HepG2 (cell line): ENCODE measurements around the gene HMCN2. TPM values are rescaled to one million over a fixed set of nuclear protein-coding genes. Genes with fewer than 3 reads are reported as not detected.

Experiments used
- ATAC-seq: fragments of 200-7000 bp; cut with Tn5 transposase; 3 replicates; pipeline ENCODE4 v1.9.1; 2020; ENCODE audit warnings: mild to moderate bottlenecking, moderate library complexity
- BruUV-seq: library from RNA; stranded (reverse); fragments of 400-500 nt; replicated peaks from 2 replicates; lab custom pipeline; 2021; lab: Mats Ljungman, UMichigan
- CTCF ChIA-PET: fragments of 300-600 bp; formaldehyde crosslinking; extraction: SDS; loops from one replicate; lab custom pipeline; 2021; ENCODE audit warnings: low total read pairs, inconsistent platforms, low intra/inter-chr PET ratio; lab: Yijun Ruan, JAX
- POLR2A ChIA-PET: fragments of 350-600 bp; sonication (Branson Sonifier 250); formaldehyde crosslinking; loops from one replicate; lab custom pipeline; 2020; ENCODE audit warnings: antibody characterized with exemption, inconsistent platforms; lab: Yijun Ruan, JAX
- DNase-seq: peaks from one replicate; pipeline ENCODE4 v3.0.0-alpha.2; 2015; ENCODE audit warnings: low spot score
- FAIRE-seq: peaks from 3 replicates; lab custom pipeline; 2011; peaks lifted over from hg19 to GRCh38; lab: Jason Lieb, UNC
- H2AFZ ChIP-seq: one replicate; pipeline ENCODE4 v1.6.1; 2011; ENCODE audit warnings: low read length, inconsistent platforms
- H3K27ac ChIP-seq: fragments of 300-600 bp; 3 replicates; pipeline ENCODE4 v1.8.0; 2011; ENCODE audit warnings: mixed run types, mild to moderate bottlenecking, mixed read lengths, low read length, inconsistent platforms; ENCODE audit not compliant: insufficient read depth; ENCODE audit errors: extremely low read length
- H3K27me3 ChIP-seq, 2 experiments: fragments of 200-600 bp in 1 of 2; 2 replicates in 1 of 2; 3 replicates in 1 of 2; pipeline versions ENCODE4 v1.6.0 to v1.8.0; 2011; ENCODE audit warnings: low read length in 2 of 2, mild to moderate bottlenecking in 2 of 2, moderate library complexity in 2 of 2, inconsistent platforms in 1 of 2; ENCODE audit not compliant: insufficient read depth in 2 of 2, control insufficient read depth in 1 of 2
- H3K36me3 ChIP-seq, 2 experiments: fragments of 200-600 bp in 1 of 2; replicated peaks in 1 of 2; 2 replicates in 1 of 2; 3 replicates in 1 of 2; pipeline versions ENCODE4 v1.5.1 to v1.8.0; 2011; ENCODE audit warnings: low read length in 2 of 2, inconsistent platforms in 1 of 2; ENCODE audit not compliant: insufficient read depth in 2 of 2, control insufficient read depth in 1 of 2
- H3K4me1 ChIP-seq: 2 replicates; pipeline ENCODE4 v1.5.1; 2012; ENCODE audit warnings: low read length, inconsistent platforms; ENCODE audit not compliant: insufficient read depth
- H3K4me2 ChIP-seq: 2 replicates; pipeline ENCODE4 v1.6.0; 2011; ENCODE audit warnings: low read depth, low read length, inconsistent platforms
- H3K4me3 ChIP-seq, 3 experiments: fragments of 200-600 bp in 1 of 3; sonication (generic), shearing (Covaris generic) in 1 of 3; replicated peaks in 1 of 3; 2 replicates each; pipeline ENCODE4 v1.5.1; 2011 to 2016; ENCODE audit warnings: low read length in 3 of 3, inconsistent platforms in 2 of 3, low read depth in 2 of 3, mild to moderate bottlenecking in 2 of 3, control low read depth in 1 of 3, mixed read lengths in 1 of 3; ENCODE audit not compliant: insufficient read depth in 1 of 3
- H3K79me2 ChIP-seq: one replicate; pipeline ENCODE4 v1.6.1; 2011; ENCODE audit warnings: low read length, inconsistent platforms; ENCODE audit not compliant: insufficient read depth
- H3K9ac ChIP-seq: 2 replicates; pipeline ENCODE4 v1.6.0; 2011; ENCODE audit warnings: mild to moderate bottlenecking, low read depth, low read length, inconsistent platforms; ENCODE audit not compliant: insufficient read depth
- H3K9me3 ChIP-seq: 2 replicates; pipeline ENCODE4 v1.5.1; 2012; ENCODE audit warnings: mild to moderate bottlenecking, low read length
- H4K20me1 ChIP-seq: 2 replicates; pipeline ENCODE4 v1.6.0; 2011; ENCODE audit warnings: inconsistent platforms, mild to moderate bottlenecking, low read length, moderate library complexity; ENCODE audit not compliant: insufficient read depth
- ARNT ChIP-seq: fragments of 450-650 bp; IDR thresholded peaks from 2 replicates; pipeline ENCODE4 v1.6.1; 2017
- JUNB ChIP-seq: sonication (generic); formaldehyde crosslinking; IDR thresholded peaks from 2 replicates; pipeline ENCODE4 v1.8.0; 2022; ENCODE audit warnings: missing genetic modification reagents, mild to moderate bottlenecking, borderline replicate concordance
- NCOA2 ChIP-seq: sonication (generic); formaldehyde crosslinking; IDR thresholded peaks from 2 replicates; pipeline ENCODE4 v1.8.0; 2022; ENCODE audit warnings: inconsistent platforms
- NFKB2 ChIP-seq: sonication (generic); formaldehyde crosslinking; IDR thresholded peaks from 2 replicates; pipeline ENCODE4 v1.4.0; 2020; ENCODE audit warnings: missing genetic modification reagents, borderline replicate concordance
- RFX1 ChIP-seq: fragments of 450-650 bp; IDR thresholded peaks from 2 replicates; pipeline ENCODE4 v1.6.1; 2017
- SAP130 ChIP-seq: IDR thresholded peaks from 2 replicates; pipeline ENCODE4 v1.6.1; 2016; ENCODE audit warnings: low read depth
- SKI ChIP-seq: fragments of 450-650 bp; IDR thresholded peaks from one replicate; pipeline ENCODE4 v1.6.1; 2018; ENCODE audit warnings: mild to moderate bottlenecking; ENCODE audit not compliant: partially characterized antibody
- SUZ12 ChIP-seq: fragments of 150-350 bp; IDR thresholded peaks from 2 replicates; pipeline ENCODE4 v1.6.1; 2014; ENCODE audit warnings: low read depth, low read length
- UBTF ChIP-seq: sonication (generic); formaldehyde crosslinking; IDR thresholded peaks from 2 replicates; pipeline ENCODE4 v1.4.0; 2020; ENCODE audit warnings: mild to moderate bottlenecking, missing genetic modification reagents
- XBP1 ChIP-seq: sonication (generic); formaldehyde crosslinking; IDR thresholded peaks from 2 replicates; pipeline ENCODE4 v1.5.0; 2020; ENCODE audit warnings: missing genetic modification reagents
- ZBTB3 ChIP-seq: sonication (generic); formaldehyde crosslinking; IDR thresholded peaks from 2 replicates; pipeline ENCODE4 v1.4.0; 2020; ENCODE audit warnings: low read depth, mild to moderate bottlenecking, moderate library complexity, missing genetic modification reagents, borderline replicate concordance
- ZEB1 ChIP-seq: IDR thresholded peaks from 2 replicates; pipeline ENCODE4 v1.6.1; 2012; ENCODE audit warnings: mild to moderate bottlenecking, low read depth, inconsistent platforms; ENCODE audit not compliant: insufficient replicate concordance
- ZMYM4 ChIP-seq: sonication (generic); formaldehyde crosslinking; IDR thresholded peaks from 2 replicates; pipeline ENCODE4 v1.8.1; 2023; ENCODE audit warnings: mild to moderate bottlenecking, missing genetic modification reagents
- ZNF441 ChIP-seq: sonication (generic); formaldehyde crosslinking; IDR thresholded peaks from 2 replicates; pipeline ENCODE4 v1.7.0; 2021; ENCODE audit warnings: missing genetic modification reagents, borderline replicate concordance
- ZNF629 ChIP-seq: sonication (generic); formaldehyde crosslinking; conservative IDR thresholded peaks from 2 replicates; pipeline ENCODE4 v1.5.0; 2020; ENCODE audit warnings: missing genetic modification reagents
- ZNF720 ChIP-seq: sonication (generic); formaldehyde crosslinking; IDR thresholded peaks from 2 replicates; pipeline ENCODE4 v1.4.0; 2020; ENCODE audit warnings: missing genetic modification reagents
- WGBS: methylation state at CpG from one replicate; pipeline ENCODE4 v1.1.6; 2017; ENCODE audit warnings: low lambda C conversion rate; 5-methylcytosine and 5-hydroxymethylcytosine counted together
- in situ Hi-C: cut with HindIII; loops from 2 replicates; pipeline ENCODE4 v1.10.0; 2017; ENCODE audit warnings: low pct_unique_long_range_greater_than_20kb; ENCODE audit not compliant: extremely low pct_ligation_motif_present
- intact Hi-C: fragments of 100-400 bp; cut with micrococcal nuclease; formaldehyde crosslinking; loops from one replicate; pipeline ENCODE4 v1.10.0; 2022; ENCODE audit not compliant: unreplicated experiment
- polyA plus RNA-seq, 8 experiments: library from polyadenylated mRNA; depleted of rRNA in 3 of 8; stranded (reverse) in 7 of 8; unstranded in 1 of 8; fragments of >200 nt; fragmentation: Illumina TruSeq in 4 of 8; extraction: Trizol in 4 of 8; gene quantifications; 2 replicates each; pipeline versions ENCODE4 v1.2.1 to v1.2.3, GENCODE V29; 2011 to 2016; ENCODE audit warnings: low read depth in 4 of 8, missing spikeins in 1 of 8, mixed read lengths in 1 of 8; ENCODE audit not compliant: insufficient read depth in 1 of 8
- total RNA-seq, 5 experiments: library from RNA; depleted of rRNA; stranded (reverse); fragments of >200 nt; fragmentation: Illumina TruSeq; extraction: Trizol; gene quantifications; 2 replicates each; pipeline ENCODE4 v1.2.3, GENCODE V29; 2016; ENCODE audit warnings: low read depth in 1 of 5

HMCN2 gene
- total and polyA plus RNA-seq, 2 of the 13 experiments (the other 11 are each of a cell fraction or from before 2014, with no cell fraction given), result 0.09 TPM; not detected in 1

GRCh38 chr9:130300739-130301138 is 35.2 kb downstream of the HMCN2 start:
- 0% methylated on average over 5 of the region's 5 CpGs for WGBS
- no peak for DNase-seq
- POLR2A ChIA-PET, result no interaction called here

More at GRCh38 chr9:130300739-130301138, 35.2 kb downstream of the HMCN2 start:
- H3K36me3 ChIP-seq, result no peaks in the 10 kb centered on the region
- H3K4me2 ChIP-seq, result no peak overlapping the region
- intact Hi-C loops (no loop called here), in situ Hi-C loops (no loop called here)
- H3K4me1 ChIP-seq, result no peaks in the 10 kb centered on the region
- no peak for ATAC-seq
- TF ChIP-seq ZNF629 (CRISPR knock-in tag) (no peak), SAP130 (no peak), SKI (no peak), RFX1 (no peak), ZNF720 (CRISPR knock-in tag) (no peak), SUZ12 (no peak), ARNT (no peak), NFKB2 (CRISPR knock-in tag) (no peak), NCOA2 (CRISPR knock-in tag) (no peak), ZEB1 (no peak), UBTF (CRISPR knock-in tag) (no peak), ZBTB3 (CRISPR knock-in tag) (no peak), XBP1 (CRISPR knock-in tag) (no peak), ZNF441 (CRISPR knock-in tag) (no peak), JUNB (no peak), ZMYM4 (CRISPR knock-in tag) (no peak)
- TF ChIP-seq, all 625 proteins: peak for 0
- no peaks in the 10 kb centered on the region for H3K79me2 ChIP-seq
- 0 out of 2 replicates have a peak, but pooled peaks cover 12% of the 10 kb centered on the region for H4K20me1 ChIP-seq
- H3K4me3 ChIP-seq, result no peak overlapping the region
- CTCF ChIA-PET, result no interaction called here
- no peak overlapping the region for H3K9ac ChIP-seq
- BruUV-seq, result no TSS peak
- H2AFZ ChIP-seq, result no peak overlapping the region
- no peak for FAIRE-seq
- H3K27me3 ChIP-seq, result peaks cover 4 to 31% of the 10 kb centered on the region in 2 experiments; a peak in 3 of 5 replicates
- H3K27ac ChIP-seq, result no peak overlapping the region
- no peaks in the 10 kb centered on the region for H3K9me3 ChIP-seq
